ENCODE data around the gene NDE1. TPM values are rescaled to one million over a fixed set of nuclear protein-coding genes. Genes with fewer than 3 reads are reported as not detected.
"Not testable (repeated sequence)": the region's sequence is repeated elsewhere in the genome, so short reads cannot be mapped to it uniquely, and the experiment has no call there.

The NDE1 gene
- total RNA-seq, 1 experiment from 2014 or later: 61.8 TPM

- H3K4me3 ChIP-seq: no peak overlapping the region
- no peak for DNase-seq (ENCODE audit: low read depth in 1 of 2, low spot score in 2 of 2)
- peaks cover 31% of the 10 kb centered on the region for H3K36me3 ChIP-seq
- no peaks in the 10 kb centered on the region for H3K27me3 ChIP-seq (replicated peaks)
- H3K9me3 ChIP-seq (replicated peaks): no peaks in the 10 kb centered on the region
- no peak overlapping the region for H3K27ac ChIP-seq
- peaks cover 31% of the 10 kb centered on the region for H3K4me1 ChIP-seq (replicated peaks)
Measured at GRCh38 chr16:15640966-15641365, 9.1 kb upstream of the NDE1 start.

- H3K27ac ChIP-seq: peak overlapping the region; percentile 75; the same call in 1 of the 2 replicates
Measured at GRCh38 chr16:15641753-15642556, 8.1 kb upstream of the NDE1 start.

GRCh38 chr16:15642557-15643047, 7.4 kb upstream of the NDE1 start:
- DNase-seq (ENCODE audit: low read depth in 1 of 2, low spot score in 2 of 2): peak; percentile 74 to 76
- H3K4me1 ChIP-seq (replicated peaks): peaks cover 47% of the 10 kb centered on the region

More at GRCh38 chr16:15641753-15642556, 8.1 kb upstream of the NDE1 start:
- Histone ChIP-seq H3K36me3 (peaks cover 21% of the 10 kb centered on the region), H3K9me3 (replicated peaks) (no peaks in the 10 kb centered on the region), H3K27me3 (replicated peaks) (no peaks in the 10 kb centered on the region), H3K4me3 (peak overlapping the region; percentile 72), H3K4me1 (replicated peaks) (peaks cover 41% of the 10 kb centered on the region)
- no peak for DNase-seq (ENCODE audit: low read depth in 1 of 2, low spot score in 2 of 2)

GRCh38 chr16:15643048-15643945, 6.7 kb upstream of the NDE1 start, which contains the start of gene MARF1:
TSS of gene MARF1 (minus strand) at chr16:15643154. CDS start at chr16:15639233, 3,921 bp downstream.
- Histone ChIP-seq H3K27ac (peak within 1 kb of the TSS; percentile 95), H3K9me3 (replicated peaks) (no peaks in the 10 kb centered on the region), H3K4me1 (replicated peaks) (peaks cover 49% of the 10 kb centered on the region), H3K4me3 (peak within 1 kb of the TSS; percentile 72), H3K27me3 (replicated peaks) (no peaks in the 10 kb centered on the region), H3K36me3 (peaks cover 8% of the 10 kb centered on the region)
- peak; percentile 96 to 99 for DNase-seq (ENCODE audit: low read depth in 1 of 2, low spot score in 2 of 2)

More at GRCh38 chr16:15642557-15643047, 7.4 kb upstream of the NDE1 start:
- Histone ChIP-seq H3K36me3 (peaks cover 15% of the 10 kb centered on the region), H3K4me3 (peak overlapping the region; percentile 72), H3K27ac (peak overlapping the region; percentile 75), H3K27me3 (replicated peaks) (no peaks in the 10 kb centered on the region), H3K9me3 (replicated peaks) (no peaks in the 10 kb centered on the region)

GRCh38 chr16:15643946-15644250, 6.1 kb upstream of the NDE1 start:
- Histone ChIP-seq H3K27ac (peak overlapping the region; percentile 95), H3K36me3 (peaks cover 2% of the 10 kb centered on the region), H3K9me3 (replicated peaks) (no peaks in the 10 kb centered on the region), H3K4me1 (replicated peaks) (peaks cover 55% of the 10 kb centered on the region), H3K4me3 (peak overlapping the region; percentile 72), H3K27me3 (replicated peaks) (no peaks in the 10 kb centered on the region)
- no peak for DNase-seq (ENCODE audit: low read depth in 1 of 2, low spot score in 2 of 2)

GRCh38 chr16:15644267-15644961, 5.6 kb upstream of the NDE1 start:
- no peaks in the 10 kb centered on the region for H3K9me3 ChIP-seq (replicated peaks)
- no peaks in the 10 kb centered on the region for H3K27me3 ChIP-seq (replicated peaks)
- peak in 1 of 2 experiments; percentile 75 for DNase-seq (ENCODE audit: low read depth in 1 of 2, low spot score in 2 of 2)
- no peak overlapping the region for H3K4me3 ChIP-seq
- peaks cover 60% of the 10 kb centered on the region for H3K4me1 ChIP-seq (replicated peaks)
- peak overlapping the region; percentile 95 for H3K27ac ChIP-seq
- H3K36me3 ChIP-seq: no peaks in the 10 kb centered on the region; the same call in 1 of the 2 replicates

- peak; percentile 91 to 93 for DNase-seq (ENCODE audit: low read depth in 1 of 2, low spot score in 2 of 2)
- not testable (repeated sequence) for H3K27me3 ChIP-seq (replicated peaks); H3K4me3 ChIP-seq; H3K9me3 ChIP-seq (replicated peaks); H3K36me3 ChIP-seq
- H3K27ac ChIP-seq: peak overlapping the region; percentile 95
- peaks cover 65% of the 10 kb centered on the region for H3K4me1 ChIP-seq (replicated peaks)
Measured at GRCh38 chr16:15644962-15645465, 5.0 kb upstream of the NDE1 start.

DNA sequence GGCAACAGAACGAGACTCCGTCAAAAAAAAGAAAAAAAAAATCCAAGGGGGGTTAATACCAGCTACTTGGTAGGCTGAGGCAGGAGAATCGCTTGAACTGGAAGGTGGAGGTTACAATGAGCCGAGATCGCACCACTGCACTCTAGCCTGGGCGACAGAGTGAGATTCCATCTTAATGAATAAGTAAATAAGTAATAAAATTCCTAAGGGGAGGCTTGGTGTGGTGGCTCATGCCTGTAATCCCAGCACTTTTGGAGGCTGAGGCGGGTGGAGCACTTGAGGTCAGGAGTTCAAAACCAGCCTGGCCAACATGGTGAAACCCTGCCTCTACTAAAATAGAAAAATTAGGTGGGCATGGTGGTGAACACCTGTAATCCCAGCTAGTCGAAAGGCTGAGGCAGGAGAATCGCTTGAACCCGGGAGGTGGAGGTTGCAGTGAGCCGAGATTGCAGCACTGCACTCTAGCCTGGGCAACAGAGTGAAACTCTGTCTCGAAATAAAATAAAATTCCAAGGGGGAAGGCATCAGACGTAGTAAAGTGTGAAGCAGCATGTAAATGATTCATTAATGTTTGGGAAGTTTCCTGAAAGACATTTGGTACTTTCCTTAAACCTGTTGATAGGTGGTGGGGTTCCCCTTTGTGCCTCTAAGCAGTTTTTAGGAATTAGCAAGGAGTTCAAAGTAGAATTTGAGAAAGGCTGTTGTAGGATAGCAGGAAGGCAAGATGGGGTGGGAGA, 3.3 kb upstream of the NDE1 start:
- H3K27ac ChIP-seq: peak overlapping the region; percentile 32; the same call in 1 of the 2 replicates
- H3K36me3 ChIP-seq: peaks cover 10% of the 10 kb centered on the region
- not testable (repeated sequence) for H3K27me3 ChIP-seq (replicated peaks); DNase-seq (ENCODE audit: low read depth in 1 of 2, low spot score in 2 of 2); H3K9me3 ChIP-seq (replicated peaks); H3K4me3 ChIP-seq
- H3K4me1 ChIP-seq (replicated peaks): peaks cover 67% of the 10 kb centered on the region

GRCh38 chr16:15647294-15648014, 2.6 kb upstream of the NDE1 start:
- Histone ChIP-seq H3K27ac (peak overlapping the region; percentile 32), H3K4me3 (no peak overlapping the region), H3K9me3 (replicated peaks) (no peaks in the 10 kb centered on the region), H3K27me3 (replicated peaks) (no peaks in the 10 kb centered on the region), H3K36me3 (peaks cover 17% of the 10 kb centered on the region), H3K4me1 (replicated peaks) (peaks cover 68% of the 10 kb centered on the region)
- DNase-seq (ENCODE audit: low read depth in 1 of 2, low spot score in 2 of 2): peak in 1 of 2 experiments; percentile 28

DNA sequence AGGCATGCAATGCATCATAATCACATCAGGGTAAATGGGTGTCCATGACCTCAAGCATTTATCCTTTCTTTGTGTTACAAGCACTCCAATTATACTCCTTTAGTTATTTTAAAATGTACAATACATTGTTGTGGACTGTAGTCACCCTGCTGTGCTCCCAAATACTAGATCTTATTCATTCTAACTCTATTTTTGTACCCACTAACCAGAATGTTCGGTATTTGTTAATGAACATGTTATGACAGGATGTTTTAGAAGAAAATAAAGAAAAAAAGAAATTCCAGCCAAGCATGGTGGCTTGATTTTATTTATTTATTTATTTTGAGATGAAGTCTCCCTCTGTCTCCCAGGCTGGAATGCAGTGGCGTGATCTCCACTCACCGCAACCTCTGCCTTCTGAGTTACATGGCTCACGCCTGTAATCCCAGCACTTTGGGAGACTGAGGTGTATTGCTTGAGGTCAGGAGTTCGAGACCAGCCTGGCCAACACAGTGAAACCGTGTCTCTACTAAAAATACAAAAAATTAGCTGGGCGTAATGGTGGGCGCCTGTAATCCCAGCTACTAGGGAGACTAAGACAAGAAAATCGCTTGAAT, 1.8 kb upstream of the NDE1 start:
- H3K27me3 ChIP-seq (replicated peaks): no peaks in the 10 kb centered on the region
- no peak overlapping the region for H3K4me3 ChIP-seq
- peak overlapping the region; percentile 94 for H3K27ac ChIP-seq
- DNase-seq (ENCODE audit: low read depth in 1 of 2, low spot score in 2 of 2): peak; percentile 93 to 95
- peaks cover 75% of the 10 kb centered on the region for H3K4me1 ChIP-seq (replicated peaks)
- peaks cover 23% of the 10 kb centered on the region for H3K36me3 ChIP-seq
- H3K9me3 ChIP-seq (replicated peaks): no peaks in the 10 kb centered on the region

GRCh38 chr16:15649311-15649710, 734 bp upstream of the NDE1 start:
- peaks cover 29% of the 10 kb centered on the region for H3K36me3 ChIP-seq
- not testable (repeated sequence) for H3K27me3 ChIP-seq (replicated peaks); H3K9me3 ChIP-seq (replicated peaks); DNase-seq (ENCODE audit: low read depth in 1 of 2, low spot score in 2 of 2)
- peaks cover 72% of the 10 kb centered on the region for H3K4me1 ChIP-seq (replicated peaks)
- H3K4me3 ChIP-seq: peak overlapping the region; percentile 96
- H3K27ac ChIP-seq: peak overlapping the region; percentile 94

- H3K36me3 ChIP-seq: peaks cover 32% of the 10 kb centered on the region
- no peaks in the 10 kb centered on the region for H3K27me3 ChIP-seq (replicated peaks)
- H3K27ac ChIP-seq: peak overlapping the region; percentile 94
- DNase-seq (ENCODE audit: low read depth in 1 of 2, low spot score in 2 of 2): no peak
- H3K4me3 ChIP-seq: peak overlapping the region; percentile 96
- H3K9me3 ChIP-seq (replicated peaks): no peaks in the 10 kb centered on the region
- peaks cover 69% of the 10 kb centered on the region for H3K4me1 ChIP-seq (replicated peaks)
Measured at GRCh38 chr16:15649727-15650018, 372 bp upstream of the NDE1 start.
